NCI-H2171 treated with DMSO at 0.1 percent for 48 hours (cell line): ENCODE data around the gene CNTNAP5.
A peak's percentile ranks its signal among the peaks of the same experiment; 100 is the strongest.

Source experiments
- DNase-seq: peaks from one replicate; lab custom pipeline; 2025; lab: John Stamatoyannopoulos, UW

The CNTNAP5 gene

DNA sequence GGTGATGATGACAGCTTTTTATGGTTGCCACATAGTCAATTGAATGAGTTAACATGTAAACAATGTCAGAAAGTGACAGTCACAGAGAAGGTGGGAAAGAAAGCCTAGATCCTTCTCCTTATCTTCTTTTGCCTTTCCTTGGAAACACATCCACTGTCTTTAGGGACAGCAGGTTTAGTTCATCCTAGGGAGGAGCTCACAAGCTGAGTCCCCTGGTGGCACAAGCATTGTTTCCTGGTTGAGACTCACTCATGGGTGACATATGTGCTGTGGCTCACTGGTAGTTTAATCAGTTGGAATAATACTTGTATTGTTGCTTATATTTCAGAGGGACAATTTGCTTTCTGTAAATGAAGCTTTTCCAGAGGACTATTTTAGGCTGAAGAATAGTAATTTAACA lies 598.5 kb downstream of the CNTNAP5 start:
- peak; percentile 23 for DNase-seq

DNA sequence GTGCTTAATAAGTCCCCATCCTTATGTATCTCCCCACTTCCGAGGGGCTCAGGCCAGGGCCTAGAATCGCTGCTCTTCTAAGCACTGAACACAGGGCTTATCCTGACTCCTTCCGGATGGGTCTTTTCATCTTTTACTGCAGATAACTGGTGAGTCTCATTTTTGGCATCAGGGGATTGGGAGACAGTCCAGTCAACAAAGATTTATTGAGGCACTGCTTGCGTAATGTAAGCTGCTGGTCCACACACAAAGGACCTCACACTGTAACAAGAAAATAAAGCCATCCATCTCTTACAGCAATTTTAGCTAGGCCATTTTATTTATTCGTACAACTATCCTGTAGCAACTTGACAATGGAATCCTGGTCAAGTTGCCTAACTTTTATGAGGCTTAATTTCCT lies 600.5 kb downstream of the CNTNAP5 start:
- no peak for DNase-seq

DNA sequence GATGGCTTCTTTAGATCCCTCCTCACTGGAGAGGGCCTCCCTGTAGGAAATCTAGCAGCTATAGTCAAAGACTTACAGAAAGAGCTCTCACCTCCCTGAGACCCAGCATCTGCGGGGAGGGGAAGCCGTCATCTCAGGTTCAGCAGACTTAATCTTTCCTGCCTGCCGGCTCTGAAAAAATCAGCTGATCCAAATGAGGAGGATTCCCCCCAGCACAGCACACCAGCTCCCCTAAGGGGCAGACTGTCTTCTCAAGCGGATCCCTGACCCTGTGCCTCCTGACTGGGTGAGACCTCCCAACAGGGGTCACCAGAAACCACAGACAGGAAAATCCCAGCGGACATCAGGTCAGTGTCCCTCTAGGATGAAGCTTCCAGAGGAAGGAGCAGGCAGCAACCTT lies 601.9 kb downstream of the CNTNAP5 start:
- DNase-seq: no peak

DNA sequence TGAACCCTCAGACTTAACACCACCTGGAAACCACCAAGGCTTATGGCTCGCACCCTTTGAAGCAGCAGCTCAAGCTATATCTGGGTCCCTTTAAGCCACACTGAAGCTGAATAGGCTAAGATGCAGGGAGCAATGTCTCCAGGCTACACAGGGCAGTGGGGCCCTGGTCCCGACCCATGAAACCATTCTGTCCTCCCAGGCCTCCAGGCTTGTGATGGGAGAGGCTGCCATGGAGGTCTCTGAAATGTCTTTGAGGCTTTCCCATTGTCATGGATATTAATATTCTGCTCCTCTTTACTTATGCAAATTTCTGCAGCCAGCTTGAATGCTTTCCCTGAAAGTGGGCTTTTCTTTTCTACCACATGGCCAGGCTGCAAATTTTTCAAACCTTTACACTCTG lies 608.7 kb downstream of the CNTNAP5 start:
- no peak for DNase-seq

DNA sequence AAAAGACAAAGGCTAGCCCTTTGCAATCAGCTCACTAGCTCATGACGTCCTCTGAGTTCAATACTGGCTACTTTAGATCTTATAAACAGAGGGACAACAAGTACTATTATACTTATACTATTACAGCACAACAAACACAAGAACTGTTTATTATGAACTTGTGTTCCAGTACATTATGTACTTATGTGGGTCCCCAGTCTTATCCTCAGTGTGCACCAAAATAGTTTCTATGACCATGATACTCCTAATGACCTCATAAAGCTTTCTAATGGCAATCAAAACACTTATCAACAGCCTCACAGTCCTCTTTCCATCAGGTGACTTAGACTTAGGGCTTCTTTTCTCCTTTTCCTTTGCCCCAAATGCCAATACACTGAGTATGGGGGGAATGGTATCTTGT lies 614.4 kb downstream of the CNTNAP5 start:
- DNase-seq: no peak

DNA sequence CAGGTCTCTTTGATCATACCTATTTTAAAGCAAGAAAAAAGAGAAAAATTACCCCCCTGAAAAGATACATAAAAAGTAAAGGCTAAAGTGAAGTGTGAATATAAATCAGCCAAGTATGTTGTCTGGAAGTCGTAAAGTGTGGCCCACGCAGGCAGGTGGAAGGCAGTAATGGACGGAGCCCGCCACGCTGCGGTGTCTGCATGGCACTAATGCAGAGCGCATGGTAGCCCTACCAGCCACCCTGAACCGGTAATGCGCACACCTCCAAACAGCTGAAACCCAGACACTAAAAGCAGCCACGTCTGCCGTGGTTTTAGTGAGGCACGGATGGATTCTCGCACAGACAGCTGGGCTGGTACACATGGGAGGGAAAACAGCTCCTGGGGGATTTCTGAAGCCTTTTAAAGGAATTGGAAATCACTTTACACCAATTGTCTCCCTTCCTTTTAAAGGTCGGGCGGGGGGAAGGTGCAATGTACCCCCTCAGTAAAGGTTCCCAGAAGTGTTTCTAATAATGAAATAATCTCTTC lies 615.2 kb downstream of the CNTNAP5 start:
- DNase-seq: no peak

DNA sequence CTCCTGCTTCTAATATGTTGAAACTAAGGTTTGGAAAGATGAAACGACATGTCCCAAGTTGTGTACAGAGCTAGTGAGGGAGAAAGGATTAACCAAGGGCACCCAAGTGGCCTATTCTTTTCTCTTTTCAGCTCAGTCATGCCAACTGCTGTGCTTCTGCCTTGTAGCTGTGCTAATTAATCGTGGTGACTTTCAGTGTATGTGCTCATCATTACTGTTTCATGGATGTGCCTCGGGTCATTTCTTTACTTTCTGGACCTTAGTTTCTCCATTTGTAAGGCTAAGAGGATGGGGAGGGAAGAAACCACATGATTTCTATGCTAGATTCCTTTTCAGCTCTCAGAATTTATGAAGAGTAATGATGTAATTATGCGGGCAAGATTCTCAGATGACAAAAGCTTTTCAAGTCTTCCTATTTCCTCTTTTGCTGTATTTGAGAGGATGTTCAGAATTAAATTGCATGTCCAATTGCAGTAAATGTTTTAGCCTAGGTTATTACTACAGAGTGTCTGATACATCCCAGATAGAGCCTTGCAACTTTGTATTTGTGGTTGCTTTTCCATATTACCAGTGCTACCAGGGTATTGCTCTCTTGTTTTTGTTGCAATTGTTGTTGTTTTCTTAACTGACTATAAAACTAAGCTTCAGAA lies 621.2 kb downstream of the CNTNAP5 start:
- no peak for DNase-seq

DNA sequence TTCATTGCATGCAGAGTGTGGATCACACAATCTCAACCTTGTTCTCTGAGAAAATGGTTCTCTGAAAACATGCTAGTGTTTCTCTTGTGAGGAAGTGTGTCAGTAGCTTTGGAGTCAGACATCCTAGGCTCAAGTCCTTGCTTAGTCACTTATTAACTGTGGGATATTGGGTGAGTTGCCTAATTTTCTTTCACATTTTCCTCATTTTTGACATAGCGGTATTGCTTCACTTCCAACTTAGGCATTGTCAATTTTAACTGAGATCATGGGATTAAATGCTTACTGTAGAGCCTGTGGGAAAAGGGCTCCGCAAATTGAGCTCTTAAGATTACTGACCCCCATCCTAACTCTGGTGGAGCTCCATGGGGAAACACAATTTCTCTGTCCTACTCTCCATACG lies 622.2 kb downstream of the CNTNAP5 start:
- no peak for DNase-seq

DNA sequence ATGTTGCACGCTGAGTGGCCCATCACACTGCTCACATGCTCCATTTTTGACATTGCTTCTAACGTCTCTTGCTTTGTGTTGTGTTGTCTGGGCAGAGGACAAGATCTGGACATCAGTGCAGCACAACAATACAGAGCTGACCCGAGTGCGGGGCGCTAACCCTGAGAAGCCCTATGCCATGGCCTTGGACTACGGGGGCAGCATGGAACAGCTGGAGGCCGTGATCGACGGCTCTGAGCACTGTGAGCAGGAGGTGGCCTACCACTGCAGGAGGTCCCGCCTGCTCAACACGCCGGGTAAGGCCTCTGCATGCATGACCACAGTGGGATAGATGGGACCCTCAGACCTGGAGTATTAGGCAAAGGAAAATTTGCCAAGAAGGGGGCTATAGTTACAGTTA lies 622.6 kb downstream of the CNTNAP5 start:
- DNase-seq: no peak

DNA sequence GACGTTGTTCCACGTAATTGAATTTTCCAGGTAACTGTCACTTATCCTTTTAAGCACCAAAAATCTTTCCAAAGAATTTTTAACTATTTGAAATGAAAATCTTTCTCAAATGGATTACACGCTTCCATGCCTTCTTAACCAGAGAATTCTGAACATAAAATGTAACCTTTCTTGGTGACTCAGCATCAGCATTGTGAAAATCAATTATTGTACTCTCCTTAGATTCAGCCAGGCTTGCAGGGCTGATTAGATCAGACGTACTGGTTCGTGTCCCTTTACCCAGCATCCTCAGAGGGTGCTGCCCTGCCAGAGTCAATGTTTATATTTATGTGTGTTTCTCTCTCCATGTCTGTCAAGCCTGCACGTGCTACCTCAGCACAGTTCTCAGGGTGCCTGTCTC lies 623.9 kb downstream of the CNTNAP5 start:
- no peak for DNase-seq

DNA sequence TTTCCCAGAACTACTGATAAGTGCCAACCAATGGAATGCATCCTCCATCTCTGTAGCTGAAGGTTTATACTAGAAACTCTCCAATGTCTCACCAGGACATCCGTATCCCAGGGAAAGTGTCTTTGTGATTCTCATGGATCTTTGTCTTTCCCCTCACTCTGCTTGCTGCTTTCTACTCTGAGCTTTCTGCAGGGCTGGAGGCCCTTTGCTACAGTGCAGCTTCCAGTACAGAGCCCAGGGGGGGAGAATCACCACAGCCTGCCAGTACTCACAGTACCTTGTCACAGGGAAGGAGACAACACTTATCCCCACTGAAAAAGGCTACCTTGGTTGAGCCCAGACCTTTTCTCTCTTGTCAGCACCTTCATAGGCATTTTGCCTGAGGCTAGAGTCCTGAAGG lies 627.0 kb downstream of the CNTNAP5 start:
- no peak for DNase-seq

DNA sequence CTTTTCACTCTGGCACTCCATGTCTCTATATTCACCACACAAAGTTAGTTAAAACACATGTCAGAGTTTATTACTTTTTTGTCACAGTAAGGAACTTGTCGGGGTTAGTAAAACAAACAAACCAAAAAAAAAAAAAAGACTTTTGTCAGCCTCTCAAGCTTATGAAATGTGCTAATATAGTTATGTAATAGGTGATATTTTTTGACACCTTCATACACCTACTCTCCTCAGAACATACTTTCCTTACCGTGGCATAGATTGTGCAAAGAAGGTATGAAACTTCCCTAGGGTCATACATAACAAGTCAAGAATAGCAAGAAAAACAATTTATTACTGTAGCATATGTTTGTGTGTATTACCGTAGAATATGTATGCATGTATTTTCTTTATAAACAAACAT lies 633.3 kb downstream of the CNTNAP5 start:
- no peak for DNase-seq

DNA sequence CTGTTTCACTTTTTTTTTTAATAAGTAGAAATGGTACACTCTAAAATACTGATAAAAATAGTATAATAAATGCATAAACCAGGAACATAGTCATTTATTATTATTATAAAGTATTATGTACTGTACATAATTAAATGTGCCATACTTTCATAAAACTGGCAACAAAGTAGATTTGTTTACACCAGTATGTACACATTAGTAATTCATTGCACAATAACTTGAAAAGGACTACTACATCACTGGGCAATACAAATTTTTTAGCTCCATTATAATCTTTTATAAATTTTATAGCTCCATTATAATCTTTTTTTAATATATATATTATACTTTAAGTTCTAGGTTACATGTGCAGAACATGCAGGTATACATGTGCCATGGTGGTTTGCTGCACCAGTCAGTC lies 636.5 kb downstream of the CNTNAP5 start:
- DNase-seq: no peak

DNA sequence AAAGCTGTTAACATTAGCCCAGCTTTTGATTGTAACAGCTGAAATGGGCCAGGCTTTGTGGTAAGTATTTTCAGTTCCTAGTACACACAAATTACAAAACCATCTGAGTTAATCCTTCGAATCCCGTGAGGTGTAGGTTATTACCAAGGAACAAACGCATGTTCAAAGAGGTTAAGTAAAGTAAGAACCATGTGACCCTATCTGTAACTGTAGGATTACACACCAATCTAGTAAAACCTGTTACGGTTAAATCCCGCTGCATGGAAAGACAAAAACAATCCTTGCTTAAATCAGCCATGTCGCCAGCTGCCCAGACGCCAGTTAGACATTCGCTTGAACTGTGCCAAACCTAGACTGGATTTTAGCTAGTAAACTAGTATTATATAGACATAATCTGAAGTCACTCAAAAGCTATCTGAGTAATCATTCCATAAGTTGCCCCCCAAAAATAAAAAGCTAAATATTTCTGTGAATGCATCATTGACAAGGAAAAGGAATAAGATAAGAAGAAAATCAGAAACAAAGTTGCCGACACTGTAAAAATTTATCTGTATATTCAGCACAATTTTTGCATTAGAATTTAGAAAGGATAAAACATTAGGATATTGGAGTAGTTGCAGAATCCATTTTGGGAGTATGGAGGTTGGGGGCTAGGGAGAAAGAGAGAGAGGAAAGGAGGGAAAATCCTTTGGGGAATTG lies 638.0 kb downstream of the CNTNAP5 start:
- DNase-seq: no peak

DNA sequence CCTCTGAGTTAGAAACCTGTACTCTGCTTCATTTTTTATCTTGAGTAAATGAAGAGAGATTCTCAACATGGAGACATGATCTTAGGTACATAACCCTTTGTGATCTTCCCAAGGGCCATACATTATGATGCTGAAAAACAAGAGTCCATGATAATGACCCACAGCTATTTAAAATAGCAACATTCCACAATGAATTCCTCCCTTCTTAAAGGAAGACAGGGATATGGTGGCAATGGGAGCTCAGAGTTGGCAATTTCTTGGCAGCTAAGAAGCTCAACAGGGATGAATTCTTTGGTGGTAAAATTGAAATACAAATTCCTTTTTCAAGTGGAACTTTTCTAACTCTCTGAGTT lies 638.5 kb downstream of the CNTNAP5 start:
- no peak for DNase-seq

DNA sequence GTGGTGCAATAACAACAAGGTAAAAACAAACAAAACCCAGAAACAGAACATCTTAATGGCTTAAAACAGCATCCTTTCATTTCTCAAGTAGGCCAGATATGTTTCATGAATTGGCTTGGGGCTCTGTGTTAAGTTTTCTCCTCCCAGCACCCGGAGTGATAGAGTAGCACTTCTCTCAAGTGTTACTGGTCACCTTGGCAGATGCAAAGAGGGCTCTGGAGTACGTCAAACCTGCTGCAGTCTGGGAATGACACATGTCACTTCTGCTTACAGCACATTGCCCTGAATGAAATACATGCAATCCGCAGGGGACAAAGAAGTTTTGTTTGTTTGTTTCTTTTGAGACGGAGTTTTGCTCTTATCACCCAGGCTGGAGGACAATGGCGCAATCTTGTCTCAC lies 639.3 kb downstream of the CNTNAP5 start:
- no peak for DNase-seq

DNA sequence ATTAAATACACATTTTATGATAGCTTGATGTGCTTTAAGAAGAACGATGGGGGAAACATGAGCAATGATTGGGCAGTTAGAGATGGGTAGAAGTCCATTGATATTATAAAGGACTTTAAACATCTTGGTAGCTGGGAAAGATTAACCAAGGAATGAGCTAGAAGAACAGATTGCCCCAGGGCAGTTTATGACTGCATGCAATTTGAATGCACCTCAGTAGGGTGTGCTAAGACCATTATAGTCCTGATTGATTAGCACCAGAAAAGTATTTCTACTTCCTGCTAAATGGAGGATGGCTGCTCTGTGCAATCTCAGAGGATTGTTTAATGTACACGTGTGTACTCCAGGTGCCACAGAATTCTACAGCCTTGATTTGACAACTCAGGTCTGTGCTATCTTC lies 641.9 kb downstream of the CNTNAP5 start:
- DNase-seq: no peak

DNA sequence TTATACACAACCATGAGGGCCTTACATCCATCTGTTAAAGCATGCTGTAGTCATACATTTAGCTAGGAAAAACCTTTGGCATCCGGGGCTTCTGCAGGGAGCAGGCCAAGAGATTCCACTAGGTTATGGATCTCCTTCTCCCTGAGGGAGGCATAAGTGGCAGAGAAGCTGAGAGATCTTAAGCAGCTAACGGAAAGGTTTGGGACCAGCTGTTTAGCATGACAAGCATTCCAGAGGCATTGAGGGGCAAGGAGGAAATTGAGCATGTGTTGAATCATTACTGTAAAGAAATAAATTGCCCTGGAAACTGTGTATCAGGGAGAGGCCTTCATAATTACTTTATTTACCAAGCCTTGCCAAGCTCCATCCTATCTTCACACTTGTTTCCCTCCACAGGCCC lies 643.1 kb downstream of the CNTNAP5 start:
- peak; percentile 26 for DNase-seq

DNA sequence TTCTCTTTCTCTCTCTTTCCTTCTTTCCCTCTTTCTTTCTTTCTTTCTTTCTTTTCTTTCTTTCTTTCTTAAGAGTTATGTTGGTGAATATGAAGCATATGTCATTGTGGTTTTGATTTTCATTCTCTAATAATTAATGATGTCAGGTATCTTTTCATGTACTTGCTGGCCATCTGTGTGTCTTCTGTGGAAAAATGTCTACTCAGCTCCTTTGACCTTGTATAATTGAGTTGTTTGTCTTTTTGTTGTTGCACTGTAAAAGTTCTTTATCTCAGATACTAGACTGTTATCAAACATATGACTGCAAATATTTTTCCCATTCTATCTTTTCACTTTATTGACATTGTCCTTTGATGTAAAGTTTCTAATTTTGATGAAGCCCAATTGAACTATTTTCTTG lies 645.1 kb downstream of the CNTNAP5 start:
- no peak for DNase-seq

DNA sequence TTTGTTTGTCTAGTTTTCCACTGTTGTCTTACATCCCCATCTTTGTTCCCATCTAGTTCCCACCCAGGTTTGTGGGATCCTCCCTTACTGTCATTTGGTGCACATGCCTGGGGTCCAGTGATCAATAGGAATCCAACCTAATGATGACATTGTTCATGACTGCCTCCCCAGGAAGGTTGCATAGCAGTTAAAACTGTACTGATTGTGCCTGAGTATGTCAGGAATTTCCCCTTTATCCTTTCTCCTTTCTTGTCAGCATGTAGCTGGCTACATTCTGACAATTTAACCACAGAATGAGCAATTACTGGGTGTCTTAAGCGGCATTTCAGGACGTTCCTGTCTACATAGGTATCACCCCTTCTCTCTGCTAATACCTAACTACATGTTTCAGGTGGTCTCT lies 653.0 kb downstream of the CNTNAP5 start:
- DNase-seq: no peak

DNA sequence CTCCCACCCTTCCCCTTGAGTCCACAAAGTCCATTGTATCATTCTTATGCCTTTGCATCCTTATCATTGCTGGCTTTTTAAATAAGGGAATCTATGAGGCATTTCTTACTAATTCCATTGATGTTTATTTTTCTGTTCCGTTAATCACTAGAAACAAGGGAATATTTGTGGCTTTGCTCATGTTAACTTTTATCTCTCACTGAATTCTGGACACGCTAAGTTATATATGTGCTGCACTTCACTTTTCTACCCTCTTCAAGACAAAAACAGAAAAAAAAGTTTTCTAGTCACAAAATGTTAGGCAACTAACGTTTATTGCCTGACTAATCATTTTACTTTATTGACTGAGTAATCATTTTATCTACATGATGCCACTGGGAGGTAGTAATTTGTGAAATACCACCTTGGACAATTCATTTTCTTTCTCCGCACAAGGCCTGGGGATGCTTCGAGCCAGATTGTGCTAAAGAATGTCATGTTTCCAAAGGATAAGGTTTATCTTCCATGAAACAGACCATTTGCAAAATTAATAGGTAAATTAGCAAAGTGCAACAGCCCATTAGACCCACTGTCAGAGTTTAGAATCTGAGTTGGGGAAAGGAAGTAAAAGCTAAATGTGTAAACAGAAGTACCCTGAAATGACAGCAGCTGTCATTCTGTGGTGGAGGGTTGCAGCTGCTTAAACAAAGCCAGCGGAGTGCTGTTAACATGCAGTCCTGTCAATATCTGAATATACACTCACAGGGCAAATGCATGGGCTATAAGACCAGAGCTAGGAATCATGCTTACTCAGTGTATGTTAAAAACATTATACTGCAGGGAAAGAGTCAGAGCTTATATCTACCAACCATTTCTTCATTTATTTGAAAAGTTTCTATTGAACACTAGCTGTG lies 658.7 kb downstream of the CNTNAP5 start:
- DNase-seq: peak; percentile 67

DNA sequence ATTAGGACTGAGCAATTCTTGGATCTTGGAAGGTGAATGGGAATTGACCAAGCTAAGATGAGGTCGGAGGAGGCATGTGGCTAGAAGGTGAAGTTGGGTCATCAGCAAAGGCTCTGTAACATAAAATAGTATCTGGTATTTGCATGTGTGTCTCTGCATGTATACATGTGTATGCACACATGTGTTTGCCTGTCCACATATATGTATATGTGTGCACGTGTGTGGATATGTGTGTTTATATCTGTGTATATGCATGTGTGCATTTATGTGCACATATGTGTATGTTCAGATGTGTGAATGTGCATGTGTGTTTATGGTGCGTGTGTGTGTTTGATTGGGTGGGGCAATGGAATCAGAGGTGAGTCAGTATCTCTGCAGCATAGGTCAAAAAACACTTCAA lies 664.3 kb downstream of the CNTNAP5 start:
- no peak for DNase-seq

DNA sequence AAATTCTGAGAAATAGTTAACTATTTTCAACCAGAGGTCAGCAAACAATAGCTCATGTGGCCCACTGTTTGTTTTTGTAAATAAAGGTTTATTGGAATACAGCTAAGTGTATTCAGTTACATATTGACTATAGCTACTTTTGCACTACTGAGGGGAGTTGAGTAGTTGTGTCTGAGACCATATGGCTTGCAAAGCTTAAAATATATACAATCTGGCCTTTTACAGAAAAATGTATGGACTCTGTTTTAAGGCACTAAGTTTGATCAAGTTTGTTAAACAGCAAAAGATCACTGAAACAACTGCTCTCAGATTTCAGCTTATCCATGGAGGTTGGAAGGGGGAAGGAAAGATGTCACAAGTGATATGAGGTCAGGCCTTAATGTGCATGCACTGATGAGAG lies 667.1 kb downstream of the CNTNAP5 start:
- DNase-seq: no peak
